Transverse colon (tissue), 3 donors: Measurements from ENCODE around the gene ALDH1A1.

ENCODE experiments used
- POLR2A ChIP-seq: fragments of 450-650 bp; IDR thresholded peaks from one replicate; pipeline ENCODE4 v1.6.1; 2016; ENCODE audit warnings: antibody characterized with exemption, mild to moderate bottlenecking, moderate library complexity
- TF ChIP-seq, protein P1 (sequence below), 5 experiments: fragments of 200-600 bp in 3 of 5; fragments of 450-650 bp in 2 of 5; sonication (generic) in 3 of 5; IDR thresholded peaks; 1 replicate in 2 of 5; 2 replicates in 3 of 5; pipeline ENCODE4 v1.5.1; 2016 to 2017; ENCODE audit warnings: antibody characterized with exemption in 5 of 5, inconsistent platforms in 3 of 5, mild to moderate bottlenecking in 2 of 5, moderate library complexity in 1 of 5

- TF ChIP-seq, protein P1, sequence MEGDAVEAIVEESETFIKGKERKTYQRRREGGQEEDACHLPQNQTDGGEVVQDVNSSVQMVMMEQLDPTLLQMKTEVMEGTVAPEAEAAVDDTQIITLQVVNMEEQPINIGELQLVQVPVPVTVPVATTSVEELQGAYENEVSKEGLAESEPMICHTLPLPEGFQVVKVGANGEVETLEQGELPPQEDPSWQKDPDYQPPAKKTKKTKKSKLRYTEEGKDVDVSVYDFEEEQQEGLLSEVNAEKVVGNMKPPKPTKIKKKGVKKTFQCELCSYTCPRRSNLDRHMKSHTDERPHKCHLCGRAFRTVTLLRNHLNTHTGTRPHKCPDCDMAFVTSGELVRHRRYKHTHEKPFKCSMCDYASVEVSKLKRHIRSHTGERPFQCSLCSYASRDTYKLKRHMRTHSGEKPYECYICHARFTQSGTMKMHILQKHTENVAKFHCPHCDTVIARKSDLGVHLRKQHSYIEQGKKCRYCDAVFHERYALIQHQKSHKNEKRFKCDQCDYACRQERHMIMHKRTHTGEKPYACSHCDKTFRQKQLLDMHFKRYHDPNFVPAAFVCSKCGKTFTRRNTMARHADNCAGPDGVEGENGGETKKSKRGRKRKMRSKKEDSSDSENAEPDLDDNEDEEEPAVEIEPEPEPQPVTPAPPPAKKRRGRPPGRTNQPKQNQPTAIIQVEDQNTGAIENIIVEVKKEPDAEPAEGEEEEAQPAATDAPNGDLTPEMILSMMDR (IDR thresholded peaks at IDR 0.05): no peak
- TF ChIP-seq POLR2A: no peak
These were observed 63.9 kb downstream of the ALDH1A1 start for GRCh38 chr9:72888943-72889342.
